Measurements from ENCODE around the gene DBNL. TPM values are rescaled to one million over a fixed set of nuclear protein-coding genes. Genes with fewer than 3 reads are reported as not detected.

DBNL gene
- total RNA-seq, 5 donors from 2014 or later (not counting 1 experiment from before 2014, with no cell fraction given), result 101 to 188 (median 156) TPM

- H3K4me3 Mint-ChIP-seq, result no peak overlapping the region
- no peak overlapping the region for H3K27ac ChIP-seq (ENCODE audit: low read length)
- WGBS (ENCODE audit: insufficient coverage), result 58% methylated on average over 5 of the region's 12 CpGs
- peaks cover 12 to 25% (median 12%) of the 10 kb centered on the region in 3 donors for H3K4me1 Mint-ChIP-seq
- no peaks in the 10 kb centered on the region for H3K9me3 ChIP-seq
- H3K9me3 Mint-ChIP-seq, result peaks cover 0 to 3% (median 0%) of the 10 kb centered on the region in 3 donors
- H3K27me3 Mint-ChIP-seq, result no peaks in the 10 kb centered on the region
- DNase-seq, result peak in 14 of 35 experiments; percentile 21 to 57 (median 34)
- H3K27me3 ChIP-seq (replicated peaks in 1 of 2; ENCODE audit: control insufficient read depth in 2 of 2, extremely low read depth in 1 of 2, insufficient read depth in 2 of 2, low read length in 1 of 2), result no peaks in the 10 kb centered on the region
- H3K4me1 ChIP-seq (ENCODE audit: control insufficient read depth in 1 of 2, extremely low read depth in 1 of 2, insufficient read depth in 2 of 2, low read length in 2 of 2), result peaks cover 0 to 26% of the 10 kb centered on the region in 2 experiments
- H3K36me3 ChIP-seq (ENCODE audit: control insufficient read depth in 2 of 2, extremely low read depth in 1 of 2, insufficient read depth in 1 of 2, low read length in 1 of 2), result peaks cover 24 to 48% of the 10 kb centered on the region in 2 donors
- H3K4me3 ChIP-seq (ENCODE audit: control insufficient read depth in 1 of 2, extremely low read depth in 1 of 2, low read length in 1 of 2), result no peak overlapping the region
- POLR2A ChIA-PET, result interaction anchor here in 1 of 2 donors (0.6 kb wide), 2 partner anchors 16 to 19 kb away, joined by 3 to 8 read pairs; no protein-coding TSS in a partner anchor
- peak overlapping the region; percentile 36 to 73 for H3K27ac Mint-ChIP-seq
- CTCF ChIA-PET, result interaction anchor here (0.6 to 1.2 kb wide), 2 partner anchors 12 to 25 kb away, joined by 3 to 4 read pairs; no protein-coding TSS in a partner anchor
- peaks cover 24% of the 10 kb centered on the region for H3K36me3 Mint-ChIP-seq
- ATAC-seq (replicated peaks in 1 of 4), result peak; percentile 38 to 62 (median 44)
These were observed 28.1 kb downstream of the DBNL start for GRCh38 chr7:44072364-44073231.

GRCh38 chr7:44073664-44074348 is 29.3 kb downstream of the DBNL start:
- Mint-ChIP-seq H3K4me1 (peaks cover 15 to 25% (median 18%) of the 10 kb centered on the region in 3 donors), H3K9me3 (no peaks in the 10 kb centered on the region), H3K4me3 (no peak overlapping the region), H3K27me3 (no peaks in the 10 kb centered on the region), H3K36me3 (peaks cover 29% of the 10 kb centered on the region), H3K27ac (peak overlapping the region in 1 of 2 donors; percentile 16)
- 83% methylated on average over 16 of the region's 26 CpGs for WGBS (ENCODE audit: insufficient coverage)
- Histone ChIP-seq H3K9me3 (no peaks in the 10 kb centered on the region), H3K27me3 (replicated peaks in 1 of 2; ENCODE audit: control insufficient read depth in 2 of 2, extremely low read depth in 1 of 2, insufficient read depth in 2 of 2, low read length in 1 of 2) (no peaks in the 10 kb centered on the region), H3K36me3 (ENCODE audit: control insufficient read depth in 2 of 2, extremely low read depth in 1 of 2, insufficient read depth in 1 of 2, low read length in 1 of 2) (peaks cover 34 to 60% of the 10 kb centered on the region in 2 donors), H3K4me1 (ENCODE audit: control insufficient read depth in 1 of 2, extremely low read depth in 1 of 2, insufficient read depth in 2 of 2, low read length in 2 of 2) (peaks cover 0 to 35% of the 10 kb centered on the region in 2 experiments), H3K27ac (ENCODE audit: low read length) (peak overlapping the region; percentile 60), H3K4me3 (ENCODE audit: control insufficient read depth in 1 of 2, extremely low read depth in 1 of 2, low read length in 1 of 2) (no peak overlapping the region)
- ATAC-seq (replicated peaks in 1 of 4) (peak; percentile 55 to 82 (median 64)), DNase-seq (peak in 33 of 35 experiments; percentile 15 to 78 (median 50))
- CTCF ChIA-PET, result no interaction called here
- POLR2A ChIA-PET, result no interaction called here

GRCh38 chr7:44074349-44074695 is 29.8 kb downstream of the DBNL start:
- CTCF ChIA-PET, result no interaction called here
- H3K36me3 ChIP-seq (ENCODE audit: control insufficient read depth in 2 of 2, extremely low read depth in 1 of 2, insufficient read depth in 1 of 2, low read length in 1 of 2), result peaks cover 34 to 65% of the 10 kb centered on the region in 2 donors

GRCh38 chr7:44075296-44076075 is 31.0 kb downstream of the DBNL start:
- H3K4me1 ChIP-seq (ENCODE audit: control insufficient read depth in 1 of 2, extremely low read depth in 1 of 2, insufficient read depth in 2 of 2, low read length in 2 of 2), result peaks cover 0 to 52% of the 10 kb centered on the region in 2 experiments

More at GRCh38 chr7:44074349-44074695, 29.8 kb downstream of the DBNL start:
- no peak overlapping the region for H3K4me3 Mint-ChIP-seq
- H3K4me1 Mint-ChIP-seq, result peaks cover 15 to 24% (median 16%) of the 10 kb centered on the region in 3 donors
- H3K9me3 Mint-ChIP-seq, result no peaks in the 10 kb centered on the region
- WGBS (ENCODE audit: insufficient coverage), result 66% methylated on average over 9 of the region's 13 CpGs
- POLR2A ChIA-PET, result no interaction called here
- Histone ChIP-seq H3K27me3 (replicated peaks in 1 of 2; ENCODE audit: control insufficient read depth in 2 of 2, extremely low read depth in 1 of 2, insufficient read depth in 2 of 2, low read length in 1 of 2) (no peaks in the 10 kb centered on the region), H3K4me1 (ENCODE audit: control insufficient read depth in 1 of 2, extremely low read depth in 1 of 2, insufficient read depth in 2 of 2, low read length in 2 of 2) (peaks cover 0 to 40% of the 10 kb centered on the region in 2 experiments), H3K9me3 (no peaks in the 10 kb centered on the region), H3K27ac (ENCODE audit: low read length) (peak overlapping the region; percentile 60), H3K4me3 (ENCODE audit: control insufficient read depth in 1 of 2, extremely low read depth in 1 of 2, low read length in 1 of 2) (no peak overlapping the region)
- ATAC-seq (replicated peaks in 1 of 4) (peak in 1 of 4 experiments; percentile 17), DNase-seq (no peak)
- H3K27ac Mint-ChIP-seq, result no peak overlapping the region
- H3K27me3 Mint-ChIP-seq, result no peaks in the 10 kb centered on the region
- H3K36me3 Mint-ChIP-seq, result peaks cover 29% of the 10 kb centered on the region

GRCh38 chr7:44076101-44076895 is 31.8 kb downstream of the DBNL start:
- Mint-ChIP-seq H3K27ac (no peak overlapping the region), H3K9me3 (no peaks in the 10 kb centered on the region), H3K36me3 (peaks cover 34% of the 10 kb centered on the region), H3K4me1 (peaks cover 22 to 39% (median 27%) of the 10 kb centered on the region in 3 donors), H3K4me3 (no peak overlapping the region), H3K27me3 (no peaks in the 10 kb centered on the region)
- peaks cover 40 to 78% of the 10 kb centered on the region in 2 donors for H3K36me3 ChIP-seq (ENCODE audit: control insufficient read depth in 2 of 2, extremely low read depth in 1 of 2, insufficient read depth in 1 of 2, low read length in 1 of 2)
- no peak overlapping the region for H3K4me3 ChIP-seq (ENCODE audit: control insufficient read depth in 1 of 2, extremely low read depth in 1 of 2, low read length in 1 of 2)
- WGBS (ENCODE audit: insufficient coverage), result 95% methylated on average over 19 of the region's 20 CpGs
- CTCF ChIA-PET, result no interaction called here
- no peak for ATAC-seq (replicated peaks in 1 of 4)
- no peak overlapping the region for H3K27ac ChIP-seq (ENCODE audit: low read length)
- no peaks in the 10 kb centered on the region for H3K9me3 ChIP-seq
- POLR2A ChIA-PET, result interaction anchor here in 1 of 2 donors (0.6 kb wide), 1 partner anchor 352 kb away, joined by 4 read pairs; no protein-coding TSS in a partner anchor
- H3K27me3 ChIP-seq (replicated peaks in 1 of 2; ENCODE audit: control insufficient read depth in 2 of 2, extremely low read depth in 1 of 2, insufficient read depth in 2 of 2, low read length in 1 of 2), result no peaks in the 10 kb centered on the region
- H3K4me1 ChIP-seq (ENCODE audit: control insufficient read depth in 1 of 2, extremely low read depth in 1 of 2, insufficient read depth in 2 of 2, low read length in 2 of 2), result peaks cover 3 to 60% of the 10 kb centered on the region in 2 experiments
- DNase-seq, result no peak

More at GRCh38 chr7:44075296-44076075, 31.0 kb downstream of the DBNL start:
- Histone ChIP-seq H3K9me3 (no peaks in the 10 kb centered on the region), H3K36me3 (ENCODE audit: control insufficient read depth in 2 of 2, extremely low read depth in 1 of 2, insufficient read depth in 1 of 2, low read length in 1 of 2) (peaks cover 40 to 77% of the 10 kb centered on the region in 2 donors), H3K4me3 (ENCODE audit: control insufficient read depth in 1 of 2, extremely low read depth in 1 of 2, low read length in 1 of 2) (no peak overlapping the region), H3K27ac (ENCODE audit: low read length) (no peak overlapping the region), H3K27me3 (replicated peaks in 1 of 2; ENCODE audit: control insufficient read depth in 2 of 2, extremely low read depth in 1 of 2, insufficient read depth in 2 of 2, low read length in 1 of 2) (no peaks in the 10 kb centered on the region)
- Mint-ChIP-seq H3K36me3 (peaks cover 29% of the 10 kb centered on the region), H3K27ac (no peak overlapping the region), H3K4me1 (peaks cover 15 to 33% (median 20%) of the 10 kb centered on the region in 3 donors), H3K27me3 (no peaks in the 10 kb centered on the region), H3K9me3 (no peaks in the 10 kb centered on the region), H3K4me3 (no peak overlapping the region)
- 91% methylated on average over 12 of the region's 17 CpGs for WGBS (ENCODE audit: insufficient coverage)
- ATAC-seq (replicated peaks in 1 of 4), result no peak
- no peak for DNase-seq
- ChIA-PET POLR2A (interaction anchor here in 1 of 2 donors (0.6 kb wide), 2 partner anchors 31 to 353 kb away, joined by 4 read pairs; no protein-coding TSS in a partner anchor), CTCF (interaction anchor here in 1 of 2 donors (0.6 kb wide), 1 partner anchor 14 kb away, joined by 3 read pairs; no protein-coding TSS in a partner anchor)
